K562 (cell line): ENCODE measurements around the gene NABP1. TPM values are rescaled to one million over a fixed set of nuclear protein-coding genes. Genes with fewer than 3 reads are reported as not detected.

Source experiments
- ATAC-seq: fragments of 200-7000 bp; cut with Tn5 transposase; 3 replicates; pipeline ENCODE4 v1.9.1; 2020; ENCODE audit warnings: moderate library complexity
- BruUV-seq: library from RNA; stranded (reverse); fragments of 400-500 nt; replicated peaks from 2 replicates; lab custom pipeline; 2021; lab: Mats Ljungman, UMichigan
- CTCF ChIA-PET: fragments of 300-600 bp; formaldehyde crosslinking; extraction: SDS; loops from one replicate; lab custom pipeline; 2021; ENCODE audit warnings: low intra/inter-chr PET ratio; lab: Yijun Ruan, JAX
- POLR2A ChIA-PET: fragments of 300-600, 350-650 bp; sonication (Branson Sonifier 250); formaldehyde crosslinking; extraction: SDS; loops from one replicate; lab custom pipeline; 2021; ENCODE audit warnings: antibody characterized with exemption, inconsistent platforms; lab: Yijun Ruan, JAX
- DNase-seq, 4 experiments: peaks; one replicate each; pipeline versions ENCODE4 v3.0.0 to v3.0.0-alpha.2; 2011 to 2018; ENCODE audit warnings: low spot score in 3 of 4, mixed read lengths in 3 of 4; ENCODE audit errors: extremely low read depth in 1 of 4
- FAIRE-seq: peaks from 2 replicates; lab custom pipeline; 2011; peaks lifted over from hg19 to GRCh38; lab: Jason Lieb, UNC
- H2AFZ ChIP-seq: 2 replicates; pipeline ENCODE4 v1.6.0; 2011; ENCODE audit warnings: low read depth, low read length, control low read depth, inconsistent platforms
- H3K27ac ChIP-seq: fragments of 200-600 bp; 3 replicates; pipeline ENCODE4 v1.8.0; 2011; ENCODE audit warnings: low read depth, mild to moderate bottlenecking, control low read depth, inconsistent platforms, low read length, moderate library complexity, mixed read lengths; ENCODE audit errors: extremely low read depth
- H3K27me3 ChIP-seq, 2 experiments: fragments of 300-600 bp in 1 of 2; 2 replicates in 1 of 2; 3 replicates in 1 of 2; pipeline versions ENCODE4 v1.6.0 to v1.8.0; 2011; ENCODE audit warnings: inconsistent platforms in 2 of 2, low read length in 2 of 2, mild to moderate bottlenecking in 1 of 2, mixed read lengths in 1 of 2, moderate library complexity in 1 of 2; ENCODE audit not compliant: control insufficient read depth in 2 of 2, insufficient read depth in 2 of 2
- H3K36me3 ChIP-seq: fragments of 300-600 bp; 3 replicates; pipeline ENCODE4 v1.8.0; 2011; ENCODE audit warnings: mild to moderate bottlenecking, low read length, inconsistent platforms; ENCODE audit not compliant: control insufficient read depth, insufficient read depth
- H3K4me1 ChIP-seq, 2 experiments: fragments of 200-600 bp in 1 of 2; replicated peaks in 1 of 2; 2 replicates in 1 of 2; 3 replicates in 1 of 2; pipeline versions ENCODE4 v1.5.1 to v1.8.0; 2011; ENCODE audit warnings: inconsistent platforms in 2 of 2, low read length in 2 of 2, mild to moderate bottlenecking in 1 of 2, mixed read lengths in 1 of 2, moderate library complexity in 1 of 2; ENCODE audit not compliant: control insufficient read depth in 2 of 2, insufficient read depth in 2 of 2
- H3K4me2 ChIP-seq: 2 replicates; pipeline ENCODE4 v1.6.1; 2011; ENCODE audit warnings: low read length, control low read depth, inconsistent platforms, mixed read lengths; ENCODE audit not compliant: insufficient read depth
- H3K4me3 ChIP-seq: fragments of 200-600 bp; sonication (generic), shearing (Covaris generic); 2 replicates; pipeline ENCODE4 v1.5.1; 2016; ENCODE audit warnings: control low read depth, inconsistent platforms
- H3K79me2 ChIP-seq: fragments of 200-600 bp; 3 replicates; pipeline ENCODE4 v1.8.0; 2011; ENCODE audit warnings: low read length, inconsistent platforms; ENCODE audit not compliant: control insufficient read depth, insufficient read depth
- H3K9ac ChIP-seq, 2 experiments: 2 replicates each; pipeline versions ENCODE4 v1.6.0 to v1.6.1; 2011; ENCODE audit warnings: low read depth in 2 of 2, low read length in 2 of 2, control low read depth in 1 of 2, inconsistent platforms in 1 of 2, mild to moderate bottlenecking in 1 of 2, mixed read lengths in 1 of 2; ENCODE audit not compliant: insufficient read depth in 1 of 2
- H3K9me1 ChIP-seq: one replicate; pipeline ENCODE4 v1.6.0; 2011; ENCODE audit warnings: inconsistent platforms, mild to moderate bottlenecking, low read length, moderate library complexity; ENCODE audit not compliant: control insufficient read depth, insufficient read depth
- H3K9me3 ChIP-seq: replicated peaks from 2 replicates; pipeline ENCODE4 v1.5.1; 2011; ENCODE audit warnings: low read depth, low read length, inconsistent platforms; ENCODE audit not compliant: control insufficient read depth, insufficient read depth
- H4K20me1 ChIP-seq: replicated peaks from 2 replicates; pipeline ENCODE4 v1.6.1; 2011; ENCODE audit warnings: low read length, inconsistent platforms, mixed read lengths; ENCODE audit not compliant: control insufficient read depth, insufficient read depth
- BRF1 ChIP-seq: IDR thresholded peaks from 3 replicates; pipeline ENCODE4 v1.6.1; 2011; ENCODE audit warnings: borderline replicate concordance, mild to moderate bottlenecking; ENCODE audit not compliant: insufficient read length; ENCODE audit errors: extremely low read depth
- CBX3 ChIP-seq, 2 experiments: IDR thresholded peaks; 1 replicate in 1 of 2; 2 replicates in 1 of 2; pipeline ENCODE4 v1.6.1; 2012; ENCODE audit warnings: inconsistent platforms in 2 of 2, low read length in 2 of 2, borderline replicate concordance in 1 of 2, control low read depth in 1 of 2
- KLF6 ChIP-seq: fragments of 250-450 bp; sonication (Bioruptor Pico); IDR thresholded peaks from 2 replicates; pipeline ENCODE4 v1.4.0; 2020; ENCODE audit warnings: mild to moderate bottlenecking, moderate library complexity, borderline replicate concordance
- NR1H2 ChIP-seq: sonication (generic); formaldehyde crosslinking; IDR thresholded peaks from 2 replicates; pipeline ENCODE4 v1.4.0; 2020; ENCODE audit warnings: mild to moderate bottlenecking, missing genetic modification reagents
- PCBP2 ChIP-seq: fragments of 200-400 bp; formaldehyde crosslinking; IDR thresholded peaks from 2 replicates; pipeline ENCODE4 v1.6.1; 2018; ENCODE audit warnings: low read length, low read depth, mild to moderate bottlenecking, moderate library complexity; ENCODE audit not compliant: poor library complexity, severe bottlenecking
- STAG1 ChIP-seq: sonication (generic); formaldehyde crosslinking; IDR thresholded peaks from 2 replicates; pipeline ENCODE4 v1.5.0; 2020; ENCODE audit warnings: missing genetic modification reagents, borderline replicate concordance
- TGIF2 ChIP-seq: sonication (generic); formaldehyde crosslinking; IDR thresholded peaks from 2 replicates; pipeline ENCODE4 v1.8.1; 2022; ENCODE audit warnings: mild to moderate bottlenecking, missing genetic modification reagents, moderate library complexity
- ZNF174 ChIP-seq: fragments of 250-450 bp; sonication (Bioruptor Pico); IDR thresholded peaks from 2 replicates; pipeline ENCODE4 v1.4.0; 2020; ENCODE audit warnings: mild to moderate bottlenecking
- ZNF175 ChIP-seq: fragments of 200-800 bp; sonication (Bioruptor generic); IDR thresholded peaks from 2 replicates; pipeline ENCODE4 v1.6.1; 2016; ENCODE audit warnings: low read depth, mild to moderate bottlenecking, missing genetic modification characterization, missing compliant biosample characterization
- ZNF217 ChIP-seq: sonication (generic); formaldehyde crosslinking; IDR thresholded peaks from 2 replicates; pipeline ENCODE4 v1.8.0; 2022; ENCODE audit warnings: mild to moderate bottlenecking, missing genetic modification reagents
- ZNF764 ChIP-seq: fragments of 250-450 bp; sonication (Bioruptor Pico); IDR thresholded peaks from 2 replicates; pipeline ENCODE4 v1.4.0; 2020; ENCODE audit warnings: low read depth, mild to moderate bottlenecking, moderate library complexity
- ZNF780A ChIP-seq: fragments of 250-450 bp; sonication (Bioruptor Pico); IDR thresholded peaks from 2 replicates; pipeline ENCODE4 v1.5.0; 2021; ENCODE audit warnings: mild to moderate bottlenecking
- ZSCAN32 ChIP-seq: fragments of 450-650 bp; formaldehyde crosslinking; IDR thresholded peaks from 2 replicates; pipeline ENCODE4 v1.4.0; 2020; ENCODE audit warnings: mild to moderate bottlenecking, moderate library complexity
- WGBS: fragments of 100-300 bp; shearing (Covaris generic); methylation state at CpG from one replicate; pipeline ENCODE4 v1.1.6; 2016; ENCODE audit warnings: low coverage, mixed read lengths; ENCODE audit not compliant: insufficient coverage; ENCODE audit errors: missing lambda C conversion rate; 5-methylcytosine and 5-hydroxymethylcytosine counted together
- in situ Hi-C: fragments of 300-500 bp; cut with MboI; formaldehyde crosslinking; loops from 4 replicates; pipeline ENCODE4 v1.15.0; 2018; ENCODE audit warnings: inconsistent platforms, mixed read lengths
- intact Hi-C: fragments of 100-400 bp; cut with micrococcal nuclease; formaldehyde crosslinking; loops from 2 replicates; pipeline ENCODE4 v1.14.2; 2022
- polyA plus RNA-seq, 8 experiments: library from polyadenylated mRNA; depleted of rRNA in 4 of 8; stranded (reverse) in 5 of 8; unstranded in 3 of 8; fragments of >200 nt; fragmentation: Nextera tagmentation in 2 of 8; fragmentation: Illumina TruSeq in 1 of 8; extraction: Ambion mirVana in 2 of 8; extraction: Trizol in 1 of 8; gene quantifications; 2 replicates each; pipeline versions ENCODE4 v1.2.1 to v1.2.3, GENCODE V29; 2011 to 2014; ENCODE audit warnings: inconsistent platforms in 1 of 8, missing spikeins in 1 of 8
- total RNA-seq, 7 experiments: library from RNA; depleted of rRNA in 6 of 7; stranded (reverse); fragments of >200 nt in 6 of 7; fragmentation: Illumina TruSeq in 2 of 7; extraction: Trizol in 2 of 7; gene quantifications; 2 replicates each; pipeline versions ENCODE4 v1.2.1 to v1.2.3, GENCODE V29; 2011 to 2021; ENCODE audit warnings: low replicate concordance in 1 of 7
- TF ChIP-seq, protein P1 (sequence below), 2 experiments: fragments of 450-650 bp; IDR thresholded peaks; 2 replicates each; pipeline ENCODE4 v1.6.1; 2018; ENCODE audit warnings: mild to moderate bottlenecking in 2 of 2, low read depth in 1 of 2; ENCODE audit not compliant: partially characterized antibody in 2 of 2
- TF ChIP-seq, protein P2 (sequence below): fragments of 450-650 bp; conservative IDR thresholded peaks from 2 replicates; pipeline ENCODE4 v1.6.1; 2016; ENCODE audit warnings: missing genetic modification characterization, low read depth, mild to moderate bottlenecking, control low read depth, missing compliant biosample characterization
- TF ChIP-seq, protein P3 (sequence below): fragments of 250-450 bp; sonication (Bioruptor Pico); IDR thresholded peaks from 2 replicates; pipeline ENCODE4 v1.8.0; 2021; ENCODE audit warnings: mild to moderate bottlenecking, moderate library complexity

The NABP1 gene
- total and polyA plus RNA-seq, 9 of the 15 experiments (the other 6 are each of a cell fraction or from before 2014, with no cell fraction given), result 12.8 to 44.0 (median 20.2) TPM

DNA sequence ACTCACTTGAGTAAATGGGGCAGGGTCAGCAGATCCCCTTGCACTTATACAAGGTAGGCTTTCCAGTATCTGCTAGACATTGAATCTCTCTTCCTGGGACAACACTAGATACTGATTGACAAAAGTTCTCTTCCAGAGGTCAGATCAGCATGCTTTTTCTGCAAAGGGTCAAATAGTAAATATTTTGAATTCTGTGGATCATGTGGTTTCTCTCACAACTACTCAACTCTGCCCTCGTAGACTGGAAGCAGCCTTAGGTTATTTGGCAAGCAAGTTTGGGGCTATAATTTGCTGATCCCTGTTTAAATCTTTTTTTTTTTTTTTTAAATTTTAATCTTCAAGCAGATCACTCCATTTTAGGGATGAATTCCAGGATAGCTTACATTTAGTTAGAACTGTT, 17.4 kb upstream of the NABP1 start:
- no peak overlapping the region for H3K4me2 ChIP-seq
- peaks cover 0 to 7% of the 10 kb centered on the region in 2 experiments; a peak in 2 of 5 replicates for H3K4me1 ChIP-seq
- no peaks in the 10 kb centered on the region for H3K36me3 ChIP-seq
- H3K4me3 ChIP-seq, result no peak overlapping the region
- no peak overlapping the region for H2AFZ ChIP-seq
- H4K20me1 ChIP-seq, result no peaks in the 10 kb centered on the region
- FAIRE-seq (no peak), ATAC-seq (no peak), DNase-seq (no peak)
- no TSS peak for BruUV-seq
- WGBS, result 0% methylated on average over 1 of the region's 1 CpG
- no peak overlapping the region for H3K9ac ChIP-seq
- ChIA-PET POLR2A (interaction anchor here (1.3 kb wide), 1 partner anchor 15 kb away, joined by 3 read pairs; no protein-coding TSS in a partner anchor), CTCF (no interaction called here)
- no peaks in the 10 kb centered on the region for H3K9me1 ChIP-seq
- no peaks in the 10 kb centered on the region for H3K9me3 ChIP-seq
- in situ Hi-C loops, result no loop called here
- H3K79me2 ChIP-seq, result no peaks in the 10 kb centered on the region
- H3K27me3 ChIP-seq, result no peaks in the 10 kb centered on the region
- no peak overlapping the region for H3K27ac ChIP-seq
- intact Hi-C loops, result no loop called here
- no peak for TF ChIP-seq STAG1
- no peak for TF ChIP-seq KLF6
- no peak for TF ChIP-seq ZNF780A (CRISPR knock-in tag)
- TF ChIP-seq ZNF174 (CRISPR knock-in tag), result no peak
- TF ChIP-seq, protein P1, sequence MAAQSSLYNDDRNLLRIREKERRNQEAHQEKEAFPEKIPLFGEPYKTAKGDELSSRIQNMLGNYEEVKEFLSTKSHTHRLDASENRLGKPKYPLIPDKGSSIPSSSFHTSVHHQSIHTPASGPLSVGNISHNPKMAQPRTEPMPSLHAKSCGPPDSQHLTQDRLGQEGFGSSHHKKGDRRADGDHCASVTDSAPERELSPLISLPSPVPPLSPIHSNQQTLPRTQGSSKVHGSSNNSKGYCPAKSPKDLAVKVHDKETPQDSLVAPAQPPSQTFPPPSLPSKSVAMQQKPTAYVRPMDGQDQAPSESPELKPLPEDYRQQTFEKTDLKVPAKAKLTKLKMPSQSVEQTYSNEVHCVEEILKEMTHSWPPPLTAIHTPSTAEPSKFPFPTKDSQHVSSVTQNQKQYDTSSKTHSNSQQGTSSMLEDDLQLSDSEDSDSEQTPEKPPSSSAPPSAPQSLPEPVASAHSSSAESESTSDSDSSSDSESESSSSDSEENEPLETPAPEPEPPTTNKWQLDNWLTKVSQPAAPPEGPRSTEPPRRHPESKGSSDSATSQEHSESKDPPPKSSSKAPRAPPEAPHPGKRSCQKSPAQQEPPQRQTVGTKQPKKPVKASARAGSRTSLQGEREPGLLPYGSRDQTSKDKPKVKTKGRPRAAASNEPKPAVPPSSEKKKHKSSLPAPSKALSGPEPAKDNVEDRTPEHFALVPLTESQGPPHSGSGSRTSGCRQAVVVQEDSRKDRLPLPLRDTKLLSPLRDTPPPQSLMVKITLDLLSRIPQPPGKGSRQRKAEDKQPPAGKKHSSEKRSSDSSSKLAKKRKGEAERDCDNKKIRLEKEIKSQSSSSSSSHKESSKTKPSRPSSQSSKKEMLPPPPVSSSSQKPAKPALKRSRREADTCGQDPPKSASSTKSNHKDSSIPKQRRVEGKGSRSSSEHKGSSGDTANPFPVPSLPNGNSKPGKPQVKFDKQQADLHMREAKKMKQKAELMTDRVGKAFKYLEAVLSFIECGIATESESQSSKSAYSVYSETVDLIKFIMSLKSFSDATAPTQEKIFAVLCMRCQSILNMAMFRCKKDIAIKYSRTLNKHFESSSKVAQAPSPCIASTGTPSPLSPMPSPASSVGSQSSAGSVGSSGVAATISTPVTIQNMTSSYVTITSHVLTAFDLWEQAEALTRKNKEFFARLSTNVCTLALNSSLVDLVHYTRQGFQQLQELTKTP (IDR thresholded peaks at IDR 0.05; ENCODE audit: low read depth in 1 of 2, partially characterized antibody in 2 of 2), result no peak
- TF ChIP-seq PCBP2, result no peak
- TF ChIP-seq, protein P2, sequence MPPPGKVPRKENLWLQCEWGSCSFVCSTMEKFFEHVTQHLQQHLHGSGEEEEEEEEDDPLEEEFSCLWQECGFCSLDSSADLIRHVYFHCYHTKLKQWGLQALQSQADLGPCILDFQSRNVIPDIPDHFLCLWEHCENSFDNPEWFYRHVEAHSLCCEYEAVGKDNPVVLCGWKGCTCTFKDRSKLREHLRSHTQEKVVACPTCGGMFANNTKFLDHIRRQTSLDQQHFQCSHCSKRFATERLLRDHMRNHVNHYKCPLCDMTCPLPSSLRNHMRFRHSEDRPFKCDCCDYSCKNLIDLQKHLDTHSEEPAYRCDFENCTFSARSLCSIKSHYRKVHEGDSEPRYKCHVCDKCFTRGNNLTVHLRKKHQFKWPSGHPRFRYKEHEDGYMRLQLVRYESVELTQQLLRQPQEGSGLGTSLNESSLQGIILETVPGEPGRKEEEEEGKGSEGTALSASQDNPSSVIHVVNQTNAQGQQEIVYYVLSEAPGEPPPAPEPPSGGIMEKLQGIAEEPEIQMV (tag), result no peak
- TF ChIP-seq ZNF217 (CRISPR knock-in tag), result no peak
- TF ChIP-seq NR1H2, result no peak
- TF ChIP-seq BRF1, result no peak
- TF ChIP-seq ZNF175, result no peak
- TF ChIP-seq ZSCAN32 (CRISPR knock-in tag), result no peak
- TF ChIP-seq CBX3 (IDR thresholded peaks at IDR 0.05; ENCODE audit: borderline replicate concordance in 1 of 2, low read length in 2 of 2), result no peak
- TF ChIP-seq, protein P3, sequence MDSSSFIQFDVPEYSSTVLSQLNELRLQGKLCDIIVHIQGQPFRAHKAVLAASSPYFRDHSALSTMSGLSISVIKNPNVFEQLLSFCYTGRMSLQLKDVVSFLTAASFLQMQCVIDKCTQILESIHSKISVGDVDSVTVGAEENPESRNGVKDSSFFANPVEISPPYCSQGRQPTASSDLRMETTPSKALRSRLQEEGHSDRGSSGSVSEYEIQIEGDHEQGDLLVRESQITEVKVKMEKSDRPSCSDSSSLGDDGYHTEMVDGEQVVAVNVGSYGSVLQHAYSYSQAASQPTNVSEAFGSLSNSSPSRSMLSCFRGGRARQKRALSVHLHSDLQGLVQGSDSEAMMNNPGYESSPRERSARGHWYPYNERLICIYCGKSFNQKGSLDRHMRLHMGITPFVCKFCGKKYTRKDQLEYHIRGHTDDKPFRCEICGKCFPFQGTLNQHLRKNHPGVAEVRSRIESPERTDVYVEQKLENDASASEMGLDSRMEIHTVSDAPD (CRISPR knock-in tag), result no peak
- no peak for TF ChIP-seq TGIF2 (CRISPR knock-in tag)
- no peak for TF ChIP-seq ZNF764 (CRISPR knock-in tag)
